AG09319 (cell line): Measurements from ENCODE around the gene TIAL1.

Source experiments
- DNase-seq: peaks from one replicate; pipeline ENCODE4 v3.0.0-alpha.2; 2010; ENCODE audit warnings: low read depth; ENCODE audit errors: extremely low read depth
- TF ChIP-seq, protein P1 (sequence below): IDR thresholded peaks from 2 replicates; pipeline ENCODE4 v1.5.1; 2011; ENCODE audit warnings: low read depth, mild to moderate bottlenecking, inconsistent platforms, low read length, moderate library complexity

TIAL1 gene

DNA sequence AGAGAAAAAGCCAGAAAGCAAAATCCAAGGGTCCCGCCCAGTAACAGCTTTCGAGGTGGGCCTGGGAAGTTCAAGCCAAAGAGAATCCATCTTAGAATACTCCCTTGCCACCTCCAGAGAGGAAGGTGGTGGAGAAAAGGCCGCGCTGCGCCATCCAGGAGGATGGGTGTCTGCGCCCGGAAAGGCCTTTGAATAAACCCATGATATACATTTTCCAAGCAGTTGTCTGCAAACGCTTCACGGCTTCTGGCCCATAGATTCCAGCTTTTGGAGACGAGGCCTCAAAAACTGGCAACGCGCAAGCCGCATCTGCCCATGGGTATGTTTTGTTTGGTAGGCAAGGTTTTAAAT lies 72.1 kb downstream of the TIAL1 start:
- no peak for DNase-seq

DNA sequence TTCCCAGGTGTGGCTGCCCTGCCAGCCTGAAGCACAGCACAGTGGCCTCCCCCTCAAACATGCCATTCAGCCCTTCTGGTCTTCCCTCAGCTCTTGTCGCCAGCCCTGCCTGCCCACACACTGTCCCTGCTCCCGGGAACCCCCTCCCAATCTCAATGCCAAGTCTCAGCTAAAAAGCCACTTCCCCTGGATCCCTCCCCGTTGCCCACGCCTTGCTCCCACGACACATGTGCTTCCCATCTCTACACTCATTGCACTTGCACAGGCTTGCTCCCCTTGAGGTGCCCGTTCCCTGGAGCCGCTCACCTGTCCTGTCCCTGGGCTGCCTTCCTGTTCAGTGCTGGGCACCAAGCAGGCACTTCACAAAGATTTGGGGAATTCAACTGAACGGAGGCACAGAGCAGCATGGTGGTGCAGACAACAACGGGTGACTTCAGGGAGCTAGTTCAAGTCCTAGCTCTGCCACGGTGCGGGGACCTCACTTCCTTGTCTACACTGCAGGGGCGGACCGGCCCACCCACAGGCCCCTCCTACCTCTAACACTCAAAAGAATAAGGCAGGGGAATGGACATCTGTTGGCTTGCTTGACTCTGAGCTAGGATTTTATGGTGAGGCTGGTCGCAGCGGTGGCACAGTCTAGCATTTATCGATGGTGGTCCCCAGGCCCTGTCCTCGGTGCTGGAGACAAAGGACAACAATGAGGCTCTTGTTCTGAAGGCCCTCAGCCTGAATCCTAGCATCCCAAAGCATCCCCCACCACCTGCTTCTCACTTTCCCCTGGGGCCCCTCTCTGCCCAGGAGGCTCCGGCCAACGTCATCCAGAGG lies 72.7 kb downstream of the TIAL1 start:
- DNase-seq, result no peak

More for the DNA sequence above, 72.1 kb downstream of the TIAL1 start:
- TF ChIP-seq, protein P1, sequence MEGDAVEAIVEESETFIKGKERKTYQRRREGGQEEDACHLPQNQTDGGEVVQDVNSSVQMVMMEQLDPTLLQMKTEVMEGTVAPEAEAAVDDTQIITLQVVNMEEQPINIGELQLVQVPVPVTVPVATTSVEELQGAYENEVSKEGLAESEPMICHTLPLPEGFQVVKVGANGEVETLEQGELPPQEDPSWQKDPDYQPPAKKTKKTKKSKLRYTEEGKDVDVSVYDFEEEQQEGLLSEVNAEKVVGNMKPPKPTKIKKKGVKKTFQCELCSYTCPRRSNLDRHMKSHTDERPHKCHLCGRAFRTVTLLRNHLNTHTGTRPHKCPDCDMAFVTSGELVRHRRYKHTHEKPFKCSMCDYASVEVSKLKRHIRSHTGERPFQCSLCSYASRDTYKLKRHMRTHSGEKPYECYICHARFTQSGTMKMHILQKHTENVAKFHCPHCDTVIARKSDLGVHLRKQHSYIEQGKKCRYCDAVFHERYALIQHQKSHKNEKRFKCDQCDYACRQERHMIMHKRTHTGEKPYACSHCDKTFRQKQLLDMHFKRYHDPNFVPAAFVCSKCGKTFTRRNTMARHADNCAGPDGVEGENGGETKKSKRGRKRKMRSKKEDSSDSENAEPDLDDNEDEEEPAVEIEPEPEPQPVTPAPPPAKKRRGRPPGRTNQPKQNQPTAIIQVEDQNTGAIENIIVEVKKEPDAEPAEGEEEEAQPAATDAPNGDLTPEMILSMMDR, result no peak

More for the DNA sequence above, 72.7 kb downstream of the TIAL1 start:
- TF ChIP-seq, protein P1, result no peak
